B cell (primary cell): ENCODE measurements around the gene DIPK1B. TPM values are rescaled to one million over a fixed set of nuclear protein-coding genes. Genes with fewer than 3 reads are reported as not detected.

Source experiments
- ATAC-seq: fragments of 200-7000 bp; cut with Tn5 transposase; one replicate; pipeline ENCODE4 v1.10.0; 2021; ENCODE audit warnings: low read depth, mild to moderate bottlenecking, moderate number of reproducible peaks, moderate library complexity
- CTCF ChIA-PET: fragments of 350-600 bp; sonication (Branson Sonifier 250); formaldehyde crosslinking; loops from one replicate; lab custom pipeline; 2021; ENCODE audit warnings: antibody characterized with exemption, inconsistent platforms; lab: Charles Lee
- POLR2A ChIA-PET: fragments of 350-600 bp; sonication (Branson Sonifier 250); formaldehyde crosslinking; loops from one replicate; lab custom pipeline; 2021; ENCODE audit warnings: antibody characterized with exemption; lab: Charles Lee
- DNase-seq: peaks from one replicate; pipeline ENCODE4 v3.0.0; 2013
- H2AFZ ChIP-seq: 2 replicates; pipeline ENCODE4 v1.6.1; 2012; ENCODE audit warnings: mild to moderate bottlenecking, low read depth, low read length; ENCODE audit not compliant: insufficient read depth, poor library complexity, severe bottlenecking
- H3K27ac ChIP-seq, 2 donors: 1 replicate in 1 of 2; 2 replicates in 1 of 2; pipeline ENCODE4 v1.5.1; 2012 to 2013; ENCODE audit warnings: low read length in 2 of 2, mild to moderate bottlenecking in 2 of 2, moderate library complexity in 1 of 2
- H3K27me3 ChIP-seq, 4 experiments: fragments of 200-600 bp in 1 of 4; sonication (generic) in 1 of 4; replicated peaks in 1 of 4; 1 replicate in 2 of 4; 2 replicates in 2 of 4; pipeline versions ENCODE4 v1.6.1 to v1.7.0; 2013 to 2016; ENCODE audit warnings: low read length in 3 of 4, mild to moderate bottlenecking in 2 of 4, mixed read lengths in 1 of 4, moderate library complexity in 1 of 4; ENCODE audit not compliant: insufficient read depth in 4 of 4, control insufficient read depth in 3 of 4; ENCODE audit errors: control extremely low read depth in 1 of 4
- H3K36me3 ChIP-seq, 2 experiments: replicated peaks in 1 of 2; 1 replicate in 1 of 2; 2 replicates in 1 of 2; pipeline versions ENCODE4 v1.6.1 to v1.7.1; 2013; ENCODE audit warnings: low read length in 1 of 2; ENCODE audit not compliant: insufficient read depth in 2 of 2, control insufficient read depth in 1 of 2; ENCODE audit errors: control extremely low read depth in 1 of 2, extremely low read depth in 1 of 2
- H3K4me1 ChIP-seq, 2 donors: fragments of 200-600 bp in 1 of 2; sonication (generic) in 1 of 2; 1 replicate in 1 of 2; 2 replicates in 1 of 2; pipeline versions ENCODE4 v1.5.1 to v1.6.1; 2013 to 2017; ENCODE audit warnings: low read length in 2 of 2; ENCODE audit not compliant: control insufficient read depth in 2 of 2, insufficient read depth in 2 of 2
- H3K4me2 ChIP-seq: replicated peaks from 2 replicates; pipeline ENCODE3; 2012; ENCODE audit warnings: mild to moderate bottlenecking, low read depth, low read length; ENCODE audit not compliant: poor library complexity, severe bottlenecking
- H3K4me3 ChIP-seq, 5 experiments: fragments of 200-600 bp in 1 of 5; sonication (generic) in 1 of 5; 1 replicate in 3 of 5; 2 replicates in 2 of 5; pipeline versions ENCODE4 v1.5.1 to v1.7.0; 2011 to 2016; ENCODE audit warnings: low read length in 4 of 5, mild to moderate bottlenecking in 4 of 5, low read depth in 2 of 5, control low read depth in 1 of 5, moderate library complexity in 1 of 5; ENCODE audit not compliant: insufficient read depth in 1 of 5; ENCODE audit errors: control extremely low read depth in 1 of 5, extremely low read depth in 1 of 5
- H3K79me2 ChIP-seq: fragments of 200-600 bp; sonication (generic); one replicate; pipeline ENCODE4 v1.6.0; 2016; ENCODE audit warnings: low read length; ENCODE audit not compliant: control insufficient read depth, insufficient read depth
- H3K9ac ChIP-seq: fragments of 200-600 bp; sonication (generic); 2 replicates; pipeline ENCODE4 v1.6.1; 2017; ENCODE audit warnings: mild to moderate bottlenecking, low read length, moderate library complexity
- H3K9me3 ChIP-seq, 3 donors: one replicate each; pipeline versions ENCODE4 v1.6.1 to v1.7.1; 2013; ENCODE audit warnings: low read length in 2 of 3; ENCODE audit not compliant: control insufficient read depth in 2 of 3, insufficient read depth in 1 of 3; ENCODE audit errors: control extremely low read depth in 1 of 3
- H4K20me1 ChIP-seq: 2 replicates; pipeline ENCODE4 v1.6.0; 2012; ENCODE audit warnings: mild to moderate bottlenecking, low read length; ENCODE audit not compliant: insufficient read depth, control insufficient read depth, poor library complexity, severe bottlenecking
- H3K27ac Mint-ChIP-seq: one replicate; pipeline ENCODE4 v1.8.0; 2021; ENCODE audit warnings: mixed read lengths
- H3K27me3 Mint-ChIP-seq: one replicate; pipeline ENCODE4 v1.8.0; 2021; ENCODE audit warnings: mixed read lengths
- H3K4me1 Mint-ChIP-seq: one replicate; pipeline ENCODE4 v1.8.0; 2021; ENCODE audit warnings: mixed read lengths
- H3K4me3 Mint-ChIP-seq: one replicate; pipeline ENCODE4 v1.8.0; 2021; ENCODE audit warnings: mixed read lengths
- H3K9me3 Mint-ChIP-seq: one replicate; pipeline ENCODE4 v1.8.0; 2022; ENCODE audit warnings: mixed read lengths; ENCODE audit not compliant: insufficient read depth
- CTCF ChIP-seq: fragments of 200-600 bp; IDR thresholded peaks from one replicate; pipeline ENCODE4 v1.8.0; 2022; ENCODE audit warnings: antibody characterized with exemption, mild to moderate bottlenecking
- EZH2 ChIP-seq: IDR thresholded peaks from 2 replicates; pipeline ENCODE4 v1.6.1; 2012; ENCODE audit warnings: borderline replicate concordance, low read depth, mild to moderate bottlenecking, moderate library complexity, low read length; ENCODE audit not compliant: insufficient read depth, poor library complexity, severe bottlenecking
- WGBS: methylation state at CpG from one replicate; pipeline ENCODE4 v1.1.5; 2013; ENCODE audit warnings: missing lambda C conversion rate; ENCODE audit not compliant: insufficient coverage; 5-methylcytosine and 5-hydroxymethylcytosine counted together
- intact Hi-C: fragments of 100-400 bp; cut with micrococcal nuclease; formaldehyde crosslinking; loops from one replicate; pipeline ENCODE4 v1.10.0; 2022
- polyA plus RNA-seq: library from polyadenylated mRNA; depleted of rRNA; stranded (reverse); fragments of >200 nt; gene quantifications from 2 replicates; pipeline ENCODE4 v1.2.3, GENCODE V29; 2012
- total RNA-seq, 2 donors: library from RNA; stranded (reverse); fragments of 120-200 nt in 1 of 2; gene quantifications; 1 replicate in 1 of 2; 2 replicates in 1 of 2; pipeline versions ENCODE4 v1.2.3 to v1.2.4, GENCODE V29; 2013 to 2022

The DIPK1B gene
- total and polyA plus RNA-seq, 2 donors (not counting 1 experiment from before 2014, with no cell fraction given), result 9.6 TPM

- ATAC-seq, result no peak
- H3K9me3 Mint-ChIP-seq, result no peaks in the 10 kb centered on the region
- H3K4me1 Mint-ChIP-seq, result peaks cover 12% of the 10 kb centered on the region
- DNase-seq, result no peak
- Histone ChIP-seq H3K4me3 (no peak overlapping the region), H3K4me2 (no peak overlapping the region), H3K27ac (no peak overlapping the region), H4K20me1 (no peaks in the 10 kb centered on the region), H3K36me3 (no peaks in the 10 kb centered on the region), H2AFZ (no peak overlapping the region), H3K79me2 (no peaks in the 10 kb centered on the region), H3K4me1 (peaks cover 9 to 20% of the 10 kb centered on the region in 2 donors), H3K9me3 (peaks cover 0 to 19% (median 0%) of the 10 kb centered on the region in 3 donors), H3K9ac (no peak overlapping the region), H3K27me3 (peaks cover 0 to 75% (median 36%) of the 10 kb centered on the region in 4 experiments)
- TF ChIP-seq CTCF, result no peak
- no peak for TF ChIP-seq EZH2
- CTCF ChIA-PET, result interaction anchor here (1.1 kb wide), 1 partner anchor 126 kb away, joined by 3 read pairs; no protein-coding TSS in a partner anchor
- POLR2A ChIA-PET, result no interaction called here
- intact Hi-C loops, result loop anchor here (10.0 kb wide), 1 partner anchor 51 kb away; the partner anchor contains the start of gene DIPK1B
- no peak overlapping the region for H3K27ac Mint-ChIP-seq
- H3K27me3 Mint-ChIP-seq, result peaks cover 20% of the 10 kb centered on the region
- peak overlapping the region; percentile 64 for H3K4me3 Mint-ChIP-seq
- 71% methylated on average over 27 of the region's 27 CpGs for WGBS
Measured at GRCh38 chr9:136664000-136664915, 48.1 kb upstream of the DIPK1B start.
